ENCODE results near the gene CORO7. TPM values are rescaled to one million over a fixed set of nuclear protein-coding genes. Genes with fewer than 3 reads are reported as not detected.
A peak's percentile ranks its signal among the peaks of the same experiment; 100 is the strongest.
"Not testable (repeated sequence)": the region's sequence is repeated elsewhere in the genome, so short reads cannot be mapped to it uniquely, and the experiment has no call there.

CORO7 gene
- total RNA-seq, 4 donors from 2014 or later: 11.0 to 38.9 (median 17.8) TPM

DNA sequence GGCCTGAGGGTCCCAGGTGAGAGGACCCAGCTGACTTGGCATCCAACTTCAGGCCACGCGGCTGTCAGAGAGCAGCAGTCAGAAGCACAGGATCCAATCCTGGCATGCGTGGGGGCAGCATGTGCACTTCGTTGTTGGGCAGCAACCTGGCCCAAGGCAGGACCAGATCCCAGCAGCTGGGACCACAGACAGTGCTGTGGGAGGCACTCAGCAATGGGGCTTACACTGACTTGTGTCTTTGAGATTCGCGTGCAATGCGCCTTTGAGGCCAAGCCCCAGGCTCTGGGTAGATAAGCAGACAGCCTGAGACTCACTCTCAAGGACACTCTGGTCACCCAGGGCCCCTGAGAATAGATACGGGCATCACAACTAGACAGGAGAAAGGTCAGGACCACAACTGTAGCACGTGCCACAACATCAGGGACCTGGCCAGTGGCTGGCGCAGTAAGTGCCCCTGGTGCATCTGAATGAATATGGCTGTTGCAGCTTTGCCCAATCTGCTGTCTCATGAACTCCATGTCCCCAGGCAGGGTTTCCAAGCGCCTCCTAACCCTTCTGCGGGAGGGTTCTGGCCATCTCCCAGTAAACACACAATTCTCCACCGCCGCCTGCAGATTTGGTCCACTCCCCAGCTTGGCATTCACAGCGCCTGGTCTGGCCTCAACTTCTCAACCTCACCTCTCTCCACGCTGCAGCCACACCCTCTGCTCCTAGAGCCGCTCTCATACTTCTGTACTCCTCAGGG lies 68.5 kb downstream of the CORO7 start:
- 77% methylated on average over 7 of the region's 17 CpGs; no CpG with 5 or more reads in 1 of the 2 donors for WGBS, 2 donors (ENCODE audit: low coverage in 1 of 2)
- no peak for TF ChIP-seq EP300 (IDR thresholded peaks at IDR 0.05)
- TF ChIP-seq CTCF (IDR thresholded peaks at IDR 0.05): no peak
- TF ChIP-seq POLR2AphosphoS5 (IDR thresholded peaks at IDR 0.05): no peak
- TF ChIP-seq POLR2A (IDR thresholded peaks at IDR 0.05): no peak
- Histone ChIP-seq H3K27me3 (no peaks in the 10 kb centered on the region), H3K9me3 (no peaks in the 10 kb centered on the region), H3K36me3 (peaks cover 0 to 6% of the 10 kb centered on the region in 2 donors), H3K4me3 (no peak overlapping the region), H3K4me1 (peaks cover 0 to 61% (median 6%) of the 10 kb centered on the region in 3 donors), H3K27ac (peak overlapping the region in 3 of 4 donors; percentile 1 to 27 (median 4))
- ATAC-seq: no peak

DNA sequence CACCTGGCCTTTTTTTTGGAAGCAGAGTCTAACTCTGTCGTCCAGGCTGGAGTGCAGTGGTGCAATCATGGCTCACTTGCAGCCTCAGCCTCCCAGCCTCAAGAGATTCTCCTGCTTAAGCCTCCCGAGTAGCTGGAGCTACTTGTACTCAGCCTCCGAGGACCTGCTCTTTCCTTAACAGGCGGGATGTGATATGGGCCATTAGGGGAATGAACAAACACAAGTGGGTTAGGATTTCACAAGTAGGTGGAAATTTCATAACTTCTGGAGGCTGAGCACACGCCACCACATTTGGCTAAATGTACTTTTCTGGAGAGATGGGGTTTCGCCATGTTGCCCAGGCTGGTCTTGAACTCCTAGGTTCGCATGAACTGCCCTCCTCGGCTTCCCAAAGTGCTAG lies 69.4 kb downstream of the CORO7 start:
- no peaks in the 10 kb centered on the region for H3K9me3 ChIP-seq
- H3K27ac ChIP-seq: peak overlapping the region in 2 of 4 donors; percentile 1 to 27
- no peak overlapping the region for H3K4me3 ChIP-seq
- H3K36me3 ChIP-seq: peaks cover 0 to 6% of the 10 kb centered on the region in 2 donors
- peaks cover 0 to 61% (median 6%) of the 10 kb centered on the region in 3 donors for H3K4me1 ChIP-seq
- 72 to 93% methylated on average over 3 to 7 of the region's 8 CpGs for WGBS, 2 donors (ENCODE audit: low coverage in 1 of 2)
- TF ChIP-seq POLR2A (IDR thresholded peaks at IDR 0.05) (no peak), CTCF (IDR thresholded peaks at IDR 0.05) (no peak), POLR2AphosphoS5 (IDR thresholded peaks at IDR 0.05) (no peak), EP300 (IDR thresholded peaks at IDR 0.05) (no peak)
- H3K27me3 ChIP-seq: no peaks in the 10 kb centered on the region
- peak; percentile 30 for ATAC-seq

DNA sequence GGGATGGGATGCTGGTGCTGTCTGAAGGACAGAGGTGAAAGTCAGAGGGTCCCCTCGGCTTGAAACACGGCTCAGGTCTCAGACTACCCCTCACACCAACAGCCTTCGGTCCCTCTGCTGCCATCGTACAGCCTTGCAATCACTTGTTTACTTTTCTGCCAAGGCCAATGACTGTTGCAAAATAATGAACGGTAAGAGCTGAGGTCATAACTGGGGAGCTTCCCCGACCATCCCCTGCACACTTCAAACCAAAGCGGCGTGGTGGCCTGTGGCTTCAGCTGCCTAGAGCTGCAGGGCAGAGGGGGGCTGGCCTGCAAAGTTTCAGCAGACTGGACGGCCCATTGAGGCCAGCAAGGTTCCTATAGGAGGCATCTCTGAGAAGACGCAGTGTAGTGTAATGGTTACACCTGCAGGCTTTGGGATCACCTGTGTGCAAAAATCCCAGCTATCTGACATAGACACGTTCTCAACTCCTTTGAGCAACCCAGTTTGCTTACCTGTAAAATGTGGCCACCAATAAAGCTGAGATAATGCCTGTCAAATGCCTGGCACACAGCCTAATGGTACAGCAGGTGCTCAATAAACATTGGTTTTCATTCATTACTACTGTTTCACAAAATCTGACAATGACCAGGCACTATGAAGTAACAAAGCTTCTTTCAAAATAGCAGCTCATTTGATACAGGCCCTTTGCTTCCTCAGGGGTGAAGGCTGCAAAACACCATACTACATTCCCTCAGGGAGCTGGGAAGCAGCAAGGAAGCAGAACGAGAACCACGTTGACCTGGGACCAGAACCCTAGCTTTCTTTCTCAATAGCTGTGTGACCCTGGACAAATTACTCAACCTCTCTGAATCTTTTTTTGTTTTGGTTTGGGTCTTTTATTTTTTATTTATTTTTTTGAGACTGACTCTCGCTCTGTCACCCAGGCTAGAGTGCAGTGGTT lies 70.3 kb downstream of the CORO7 start:
- WGBS, 2 donors (ENCODE audit: low coverage in 1 of 2): 73 to 75% methylated on average over 3 to 5 of the region's 14 CpGs
- no peak for ATAC-seq
- H3K9me3 ChIP-seq: no peaks in the 10 kb centered on the region
- H3K4me1 ChIP-seq: peaks cover 0 to 55% (median 6%) of the 10 kb centered on the region in 3 donors
- no peaks in the 10 kb centered on the region for H3K27me3 ChIP-seq
- peak overlapping the region in 1 of 4 donors; percentile 43 for H3K27ac ChIP-seq
- TF ChIP-seq POLR2AphosphoS5 (IDR thresholded peaks at IDR 0.05) (no peak), POLR2A (IDR thresholded peaks at IDR 0.05) (no peak), CTCF (IDR thresholded peaks at IDR 0.05) (no peak), EP300 (IDR thresholded peaks at IDR 0.05) (no peak)
- no peak overlapping the region for H3K4me3 ChIP-seq
- H3K36me3 ChIP-seq: peaks cover 0 to 9% of the 10 kb centered on the region in 2 donors

DNA sequence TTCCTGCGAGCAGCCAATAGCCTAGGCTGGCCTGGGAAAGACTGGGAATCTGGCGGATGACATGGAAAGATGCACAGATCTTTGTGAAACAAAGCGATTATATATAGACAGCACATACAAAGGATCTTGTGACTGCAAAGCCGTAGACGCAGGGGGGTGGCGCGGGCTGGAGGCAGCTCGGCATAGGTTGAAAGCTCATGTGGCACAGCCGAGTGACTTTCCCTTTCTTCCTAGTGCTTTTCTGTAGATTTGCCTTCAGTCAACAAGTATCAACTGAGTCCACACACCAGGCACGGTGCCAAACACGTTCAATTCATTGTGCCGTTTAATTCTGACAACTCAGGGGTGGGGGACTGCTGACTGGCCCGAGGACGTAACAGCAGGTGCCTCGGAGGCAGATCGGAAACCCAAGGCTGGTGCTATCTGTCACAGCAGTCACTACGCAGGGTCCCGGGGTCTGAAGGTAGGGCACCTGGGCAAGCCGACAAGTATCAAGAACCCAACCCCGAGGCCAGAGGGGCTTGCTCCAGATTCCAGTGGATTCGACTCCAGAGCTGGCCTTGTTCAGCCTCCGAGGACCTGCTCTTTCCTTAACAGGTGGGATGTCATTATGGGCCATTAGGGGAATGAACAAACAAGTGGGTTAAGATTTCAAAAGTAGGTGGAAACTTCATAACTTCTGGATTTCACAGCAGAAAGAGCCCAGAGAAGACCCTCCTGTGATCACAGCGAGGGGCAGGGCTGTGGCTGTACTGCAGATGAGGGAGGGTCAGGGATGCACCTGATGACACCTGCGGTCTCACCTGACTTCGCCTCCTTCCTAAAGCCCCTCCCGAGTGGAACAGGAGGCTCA lies 71.2 kb downstream of the CORO7 start:
- Histone ChIP-seq H3K36me3 (peaks cover 0 to 18% of the 10 kb centered on the region in 2 donors), H3K9me3 (no peaks in the 10 kb centered on the region), H3K4me1 (peaks cover 0 to 53% (median 4%) of the 10 kb centered on the region in 3 donors), H3K27ac (peak overlapping the region in 3 of 4 donors; percentile 7 to 43 (median 35)), H3K27me3 (no peaks in the 10 kb centered on the region), H3K4me3 (no peak overlapping the region)
- WGBS, 2 donors (ENCODE audit: low coverage in 1 of 2): 59 to 89% methylated on average over 12 to 14 of the region's 26 CpGs
- no peak for ATAC-seq
- TF ChIP-seq POLR2AphosphoS5 (IDR thresholded peaks at IDR 0.05) (no peak), POLR2A (IDR thresholded peaks at IDR 0.05) (no peak), CTCF (IDR thresholded peaks at IDR 0.05) (no peak), EP300 (IDR thresholded peaks at IDR 0.05) (no peak)

- not testable (repeated sequence) for H3K4me3 ChIP-seq, ATAC-seq, H3K9me3 ChIP-seq, H3K27me3 ChIP-seq
- H3K36me3 ChIP-seq: peaks cover 0 to 25% of the 10 kb centered on the region in 2 donors
- 57% methylated on average over 1 of the region's 10 CpGs; no CpG with 5 or more reads in 1 of the 2 donors for WGBS, 2 donors (ENCODE audit: low coverage in 1 of 2)
- H3K4me1 ChIP-seq: peaks cover 0 to 53% (median 4%) of the 10 kb centered on the region in 3 donors
- H3K27ac ChIP-seq: peak overlapping the region in 3 of 4 donors; percentile 7 to 43 (median 35)
Observed at GRCh38 chr16:4344300-4344982, 72.0 kb downstream of the CORO7 start.

Measured in gastroesophageal sphincter (tissue), 4 donors.